ENCODE results near the gene SPAG8. TPM values are rescaled to one million over a fixed set of nuclear protein-coding genes. Genes with fewer than 3 reads are reported as not detected.

Gene SPAG8
- polyA plus RNA-seq, 2 of the 4 experiments (the other 2 are of a cell fraction): 0.31 to 0.45 TPM

GRCh38 chr9:35816708-35817107 lies 4.6 kb upstream of the SPAG8 start:
- CTCF ChIA-PET: interaction anchor here (1.4 kb wide), 1 partner anchor 108 kb away, joined by 5 read pairs; no protein-coding TSS in a partner anchor
- WGBS (ENCODE audit: missing lambda C conversion rate): 50% methylated on average over 1 of the region's 1 CpG
- TF ChIP-seq ZSCAN20 (CRISPR knock-in tag; IDR thresholded peaks at IDR 0.05) (no peak), RAD21 (conservative IDR thresholded peaks at IDR 0.05 in 1 of 2, IDR thresholded peaks at IDR 0.05 in 1 of 2) (no peak), JUNB (IDR thresholded peaks at IDR 0.05) (no peak), HOXA7 (CRISPR knock-in tag; IDR thresholded peaks at IDR 0.05) (no peak), CEBPB (IDR thresholded peaks at IDR 0.05) (no peak), MYC (IDR thresholded peaks at IDR 0.05; ENCODE audit: borderline replicate concordance, low read length) (no peak), ESRRA (IDR thresholded peaks at IDR 0.05; ENCODE audit: borderline replicate concordance, low read length) (no peak), RFX5 (IDR thresholded peaks at IDR 0.05) (no peak), USF2 (IDR thresholded peaks at IDR 0.05) (no peak), HES2 (IDR thresholded peaks at IDR 0.05) (no peak), SMC3 (IDR thresholded peaks at IDR 0.05) (no peak), BHLHE40 (IDR thresholded peaks at IDR 0.05; ENCODE audit: low read depth, low read length) (no peak), EHF (CRISPR knock-in tag; IDR thresholded peaks at IDR 0.05) (no peak), EHMT2 (IDR thresholded peaks at IDR 0.05; ENCODE audit: low read depth) (no peak), POLR2A (IDR thresholded peaks at IDR 0.05; ENCODE audit: low read length) (no peak), EP300 (IDR thresholded peaks at IDR 0.05) (no peak), RARB (CRISPR knock-in tag; IDR thresholded peaks at IDR 0.05) (no peak), TP53 (CRISPR knock-in tag; IDR thresholded peaks at IDR 0.05) (no peak), ZNF302 (CRISPR knock-in tag; IDR thresholded peaks at IDR 0.05) (no peak), KDM5A (IDR thresholded peaks at IDR 0.05) (no peak)
- POLR2A ChIA-PET: no interaction called here
- H3K27ac ChIP-seq: no peak overlapping the region
- H3K4me2 ChIP-seq: no peak overlapping the region
- FAIRE-seq: no peak
- H3K9me3 ChIP-seq: no peaks in the 10 kb centered on the region
- H3K4me3 ChIP-seq: no peak overlapping the region
- DNase-seq (ENCODE audit: low read depth in 1 of 2, low spot score in 1 of 2): peak; percentile 32 to 46
- H3K4me1 ChIP-seq: peaks cover 19% of the 10 kb centered on the region
- no peak for ATAC-seq

- H3K4me3 ChIP-seq: peak within 1 kb of the TSS; percentile 73
- CTCF ChIA-PET: interaction anchor here (0.7 to 7.2 kb wide), 22 partner anchors 7 to 140 kb away, joined by 3 to 68 read pairs (median 5); partner anchors contain the start of genes FAM221B, NPR2 and TMEM8B
- POLR2A ChIA-PET: interaction anchor here (0.7 to 1.6 kb wide), 12 partner anchors 11 to 376 kb away, joined by 3 to 7 read pairs (median 4); partner anchors contain the start of genes CLTA, FAM221B, GBA2 and RGP1
- ATAC-seq: peak; percentile 86 to 92
- H3K9me3 ChIP-seq: no peaks in the 10 kb centered on the region
- under 1% methylated on average over 20 of the region's 52 CpGs for WGBS (ENCODE audit: missing lambda C conversion rate)
- DNase-seq (ENCODE audit: low read depth in 1 of 2, low spot score in 1 of 2): peak; percentile 98
- H3K27ac ChIP-seq: peak within 1 kb of the TSS; percentile 94 to 96
- H3K4me1 ChIP-seq: peaks cover 21% of the 10 kb centered on the region
- H3K4me2 ChIP-seq: peak within 1 kb of the TSS; percentile 92
- FAIRE-seq: peak; percentile 77
- TF ChIP-seq BHLHE40 (IDR thresholded peaks at IDR 0.05; ENCODE audit: low read depth, low read length) (no peak), RCOR1 (IDR thresholded peaks at IDR 0.05; ENCODE audit: low read depth, low read length) (no peak), HDAC2 (IDR thresholded peaks at IDR 0.05) (no peak), CBX2 (IDR thresholded peaks at IDR 0.05; ENCODE audit: borderline replicate concordance, low read depth) (no peak), JUNB (IDR thresholded peaks at IDR 0.05) (no peak), CTCF (IDR thresholded peaks at IDR 0.05) (no peak), BCL3 (IDR thresholded peaks at IDR 0.05) (peak; percentile 92; the same call in 2 of the 3 replicates), RFX5 (IDR thresholded peaks at IDR 0.05) (peak; percentile 54; the same call in 1 of the 2 replicates), ATOH8 (CRISPR knock-in tag; IDR thresholded peaks at IDR 0.05; ENCODE audit: low read depth) (no peak), RARB (CRISPR knock-in tag; IDR thresholded peaks at IDR 0.05) (no peak), HMGXB4 (CRISPR knock-in tag; IDR thresholded peaks at IDR 0.05; ENCODE audit: borderline replicate concordance) (peak; percentile 52; the same call in 1 of the 2 replicates), EHMT2 (IDR thresholded peaks at IDR 0.05; ENCODE audit: low read depth) (no peak), PBX3 (IDR thresholded peaks at IDR 0.05) (peak; percentile 69; the same call in 1 of the 2 replicates), CEBPB (IDR thresholded peaks at IDR 0.05) (no peak)
Measured at GRCh38 chr9:35814841-35815543, 2.9 kb upstream of the SPAG8 start, which contains the start of gene HINT2. HINT2 (minus strand) TSS chr9:35815042; CDS start chr9:35814979, 63 bp downstream.
